Testis (tissue), 3 donors: Measurements from ENCODE around the gene RNF135. TPM values are rescaled to one million over a fixed set of nuclear protein-coding genes. Genes with fewer than 3 reads are reported as not detected.

Source experiments
- DNase-seq: peaks from one replicate; pipeline ENCODE4 v3.0.0-alpha.2; 2019
- H3K27ac ChIP-seq, 2 donors: fragments of 200-600 bp; sonication (generic); one replicate each; pipeline ENCODE4 v1.5.1; 2019
- H3K27me3 ChIP-seq: fragments of 200-600 bp; sonication (generic); one replicate; pipeline ENCODE4 v1.5.1; 2019
- H3K36me3 ChIP-seq: fragments of 200-600 bp; sonication (generic); one replicate; pipeline ENCODE4 v1.5.1; 2017; ENCODE audit warnings: low read depth; ENCODE audit errors: missing control alignments
- H3K4me1 ChIP-seq: fragments of 200-600 bp; sonication (generic); one replicate; pipeline ENCODE4 v1.5.1; 2019
- H3K4me3 ChIP-seq, 2 donors: fragments of 200-600 bp; sonication (generic); one replicate each; pipeline ENCODE4 v1.5.1; 2017 to 2019
- H3K9me3 ChIP-seq: fragments of 200-600 bp; sonication (generic); one replicate; pipeline ENCODE4 v1.5.1; 2017
- POLR2A ChIP-seq: fragments of 450-650 bp; IDR thresholded peaks from one replicate; pipeline ENCODE4 v1.6.1; 2017; ENCODE audit warnings: antibody characterized with exemption, mild to moderate bottlenecking, moderate library complexity
- WGBS, 2 donors: methylation state at CpG; one replicate each; pipeline ENCODE4 v1.1.5; 2018; 5-methylcytosine and 5-hydroxymethylcytosine counted together
- intact Hi-C: fragments of 100-400 bp; cut with DNase I; formaldehyde crosslinking; loops from one replicate; pipeline ENCODE4 v1.15.1; 2023; ENCODE audit warnings: low total_unique reads
- polyA plus RNA-seq: library from polyadenylated mRNA; stranded (reverse); fragments of 350-450 nt; fragmentation: Illumina TruSeq; extraction: RNeasy Lipid Tissue Mini Kit (QIAGEN cat#74804); gene quantifications from one replicate; pipeline ENCODE4 v1.2.3, GENCODE V29; 2014; ENCODE audit warnings: low read depth, low replicate concordance; ENCODE audit not compliant: insufficient read depth
- total RNA-seq, 2 donors: library from RNA; depleted of rRNA; stranded (reverse); fragments of >200 nt; gene quantifications; one replicate each; pipeline ENCODE4 v1.2.3, GENCODE V29; 2016
- TF ChIP-seq, protein P1 (sequence below), 3 experiments: fragments of 450-650 bp in 2 of 3; fragments of 200-600 bp in 1 of 3; sonication (generic) in 1 of 3; IDR thresholded peaks; one replicate each; pipeline ENCODE4 v1.5.1; 2016 to 2019; ENCODE audit warnings: antibody characterized with exemption in 3 of 3, mild to moderate bottlenecking in 2 of 3, moderate library complexity in 1 of 3

The RNF135 gene
- total and polyA plus RNA-seq, 3 donors from 2014 or later: 12.9 to 24.2 (median 20.6) TPM

DNA sequence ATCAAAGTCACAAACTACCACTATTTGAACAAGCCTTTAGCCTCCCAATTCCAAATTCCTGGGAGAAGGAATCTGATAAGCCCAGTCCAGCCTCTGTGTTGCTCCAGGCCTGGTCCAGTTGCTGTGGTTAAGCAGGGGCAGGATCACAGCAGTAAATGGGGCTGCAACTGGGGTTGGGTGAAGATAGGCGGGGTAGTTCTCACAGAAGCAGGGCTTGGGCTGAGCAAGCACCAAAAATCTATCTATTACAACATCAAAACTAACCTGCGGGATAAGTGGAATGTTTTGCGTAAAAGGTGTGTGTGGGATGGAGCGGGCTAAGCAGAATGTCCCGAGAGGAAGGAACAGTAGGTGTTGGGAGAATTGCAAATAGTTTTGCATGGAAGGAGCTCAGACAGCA lies 23.0 kb upstream of the RNF135 start:
- no peaks in the 10 kb centered on the region for H3K27me3 ChIP-seq
- intact Hi-C loops: no loop called here

DNA sequence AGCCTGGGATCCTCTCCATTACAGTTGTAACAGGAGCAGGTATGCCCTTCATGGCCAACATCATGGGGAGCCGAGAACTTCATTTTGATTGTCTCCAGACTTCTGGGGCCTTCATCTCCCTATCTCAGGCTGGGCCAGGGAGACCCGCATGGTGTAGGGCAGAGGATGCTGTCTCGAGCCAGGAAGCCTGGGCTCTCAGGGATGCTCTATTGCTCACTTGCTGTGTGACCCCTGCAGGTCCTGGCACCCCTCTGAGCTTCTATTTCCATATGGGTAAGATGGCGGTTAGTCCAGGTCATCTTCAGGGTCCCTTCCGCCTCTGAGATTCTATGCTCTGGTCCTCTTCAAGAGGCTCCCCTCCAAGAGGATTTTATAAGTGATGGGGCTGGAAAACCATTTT lies 20.6 kb upstream of the RNF135 start:
- H3K4me3 ChIP-seq: no peak overlapping the region
- no peak for TF ChIP-seq POLR2A
- TF ChIP-seq, protein P1, sequence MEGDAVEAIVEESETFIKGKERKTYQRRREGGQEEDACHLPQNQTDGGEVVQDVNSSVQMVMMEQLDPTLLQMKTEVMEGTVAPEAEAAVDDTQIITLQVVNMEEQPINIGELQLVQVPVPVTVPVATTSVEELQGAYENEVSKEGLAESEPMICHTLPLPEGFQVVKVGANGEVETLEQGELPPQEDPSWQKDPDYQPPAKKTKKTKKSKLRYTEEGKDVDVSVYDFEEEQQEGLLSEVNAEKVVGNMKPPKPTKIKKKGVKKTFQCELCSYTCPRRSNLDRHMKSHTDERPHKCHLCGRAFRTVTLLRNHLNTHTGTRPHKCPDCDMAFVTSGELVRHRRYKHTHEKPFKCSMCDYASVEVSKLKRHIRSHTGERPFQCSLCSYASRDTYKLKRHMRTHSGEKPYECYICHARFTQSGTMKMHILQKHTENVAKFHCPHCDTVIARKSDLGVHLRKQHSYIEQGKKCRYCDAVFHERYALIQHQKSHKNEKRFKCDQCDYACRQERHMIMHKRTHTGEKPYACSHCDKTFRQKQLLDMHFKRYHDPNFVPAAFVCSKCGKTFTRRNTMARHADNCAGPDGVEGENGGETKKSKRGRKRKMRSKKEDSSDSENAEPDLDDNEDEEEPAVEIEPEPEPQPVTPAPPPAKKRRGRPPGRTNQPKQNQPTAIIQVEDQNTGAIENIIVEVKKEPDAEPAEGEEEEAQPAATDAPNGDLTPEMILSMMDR (IDR thresholded peaks at IDR 0.05): no peak
- intact Hi-C loops: no loop called here
- 86 to 99% methylated on average over 5 of the region's 5 CpGs for WGBS, 2 donors
- H3K9me3 ChIP-seq: no peaks in the 10 kb centered on the region
- H3K27ac ChIP-seq: no peak overlapping the region
- peaks cover 3% of the 10 kb centered on the region for H3K4me1 ChIP-seq
- no peak for DNase-seq
- H3K27me3 ChIP-seq: no peaks in the 10 kb centered on the region
- H3K36me3 ChIP-seq: no peaks in the 10 kb centered on the region

More for the DNA sequence above, 23.0 kb upstream of the RNF135 start:
- TF ChIP-seq, protein P1 (IDR thresholded peaks at IDR 0.05): no peak
- TF ChIP-seq POLR2A: no peak
- DNase-seq: no peak
- 96 to 98% methylated on average over 5 of the region's 5 CpGs for WGBS, 2 donors
- Histone ChIP-seq H3K36me3 (no peaks in the 10 kb centered on the region), H3K4me3 (no peak overlapping the region), H3K27ac (no peak overlapping the region), H3K9me3 (no peaks in the 10 kb centered on the region), H3K4me1 (no peaks in the 10 kb centered on the region)

DNA sequence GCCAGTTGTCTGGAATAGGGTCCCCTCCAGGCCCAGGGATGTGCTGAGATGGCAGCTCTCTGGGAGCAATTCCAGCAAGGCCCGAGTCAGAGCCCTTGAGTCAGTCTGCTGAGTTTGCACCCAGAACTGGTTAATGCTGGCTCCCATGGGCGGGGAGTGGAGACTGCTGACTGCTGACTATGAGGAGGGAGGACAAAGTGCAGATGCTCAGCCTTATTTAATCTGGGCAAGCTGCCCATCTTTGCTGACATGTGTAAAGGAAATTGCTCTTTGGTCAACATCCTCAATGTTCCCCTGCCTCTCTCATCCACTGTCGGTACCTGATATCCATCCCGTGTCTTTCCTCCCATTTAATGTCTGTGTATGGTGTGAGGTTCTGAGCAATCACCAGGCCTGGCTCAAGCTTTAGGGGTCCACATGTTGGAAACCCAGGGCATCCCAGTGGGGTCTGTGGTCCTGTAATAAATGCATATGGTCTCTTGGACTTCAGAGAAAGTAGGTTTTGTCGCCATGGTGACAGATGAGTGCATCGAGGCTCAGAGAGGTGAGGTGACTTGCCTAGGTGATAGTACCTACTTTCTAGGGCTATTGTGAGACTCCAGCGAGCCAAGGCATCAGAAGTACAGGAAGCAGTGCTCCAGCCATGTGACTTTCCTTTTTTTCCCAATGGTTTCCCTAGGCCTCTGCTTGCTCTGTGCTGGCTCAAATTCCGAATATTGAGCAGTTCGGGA lies 20.0 kb upstream of the RNF135 start:
- Histone ChIP-seq H3K27ac (no peak overlapping the region), H3K4me3 (no peak overlapping the region), H3K4me1 (peaks cover 3% of the 10 kb centered on the region), H3K36me3 (no peaks in the 10 kb centered on the region), H3K9me3 (no peaks in the 10 kb centered on the region), H3K27me3 (no peaks in the 10 kb centered on the region)
- DNase-seq: no peak
- intact Hi-C loops: no loop called here
- TF ChIP-seq, protein P1 (IDR thresholded peaks at IDR 0.05): no peak
- TF ChIP-seq POLR2A: no peak
- 83% methylated on average over 6 to 9 of the region's 9 CpGs for WGBS, 2 donors

DNA sequence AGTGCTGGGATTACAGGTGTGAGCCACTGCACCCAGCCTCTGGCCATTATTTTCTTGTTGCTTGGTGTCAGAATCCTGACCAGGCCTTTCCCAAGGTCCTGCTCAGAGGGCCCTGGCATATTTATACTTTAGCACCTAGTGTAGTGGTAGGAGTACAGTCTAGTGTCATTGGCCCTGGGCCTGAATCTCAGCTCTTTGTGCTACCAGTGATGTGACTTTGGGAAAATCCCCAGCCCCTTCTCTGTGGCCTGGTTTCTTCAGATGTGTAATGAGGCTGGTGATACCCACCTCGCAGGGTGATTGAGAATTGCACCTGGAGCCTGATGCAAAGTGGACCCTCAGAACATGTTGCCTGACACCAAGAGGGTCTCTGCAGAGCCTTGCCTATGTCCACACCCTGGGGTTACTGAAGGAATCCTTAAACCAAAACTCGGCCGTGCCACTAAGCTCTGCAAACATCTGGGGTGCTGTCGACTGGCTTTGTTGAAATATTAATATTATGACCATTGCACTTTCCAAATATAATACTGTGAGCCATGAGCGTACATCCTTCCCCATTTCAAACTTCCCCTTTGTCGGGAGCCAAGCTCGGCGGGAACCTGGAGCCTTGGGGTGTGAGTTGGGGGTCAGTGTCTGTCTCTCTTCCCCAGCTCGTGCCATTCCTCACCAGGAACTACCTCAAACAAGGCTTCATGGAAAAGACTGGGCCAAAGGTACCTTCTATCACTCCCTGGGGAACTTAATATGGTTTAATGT lies 18.0 kb upstream of the RNF135 start:
- Histone ChIP-seq H3K4me1 (peaks cover 10% of the 10 kb centered on the region), H3K27ac (no peak overlapping the region), H3K36me3 (no peaks in the 10 kb centered on the region), H3K27me3 (no peaks in the 10 kb centered on the region), H3K4me3 (no peak overlapping the region), H3K9me3 (no peaks in the 10 kb centered on the region)
- intact Hi-C loops: no loop called here
- DNase-seq: no peak
- no peak for TF ChIP-seq POLR2A
- TF ChIP-seq, protein P1 (IDR thresholded peaks at IDR 0.05): no peak
- 88 to 91% methylated on average over 9 of the region's 9 CpGs for WGBS, 2 donors
